GM12865 (cell line): ENCODE measurements around the gene PLPP3.

Experiments
- DNase-seq: peaks from one replicate; pipeline ENCODE4 v3.0.0; 2010; ENCODE audit warnings: low read depth
- H3K4me3 ChIP-seq: 2 replicates; pipeline ENCODE4 v1.5.1; 2011; ENCODE audit warnings: mild to moderate bottlenecking, low read depth, low read length, control low read depth
- CTCF ChIP-seq: IDR thresholded peaks from 2 replicates; pipeline ENCODE4 v1.5.1; 2011; ENCODE audit warnings: low read length, control low read depth, low read depth, inconsistent platforms; ENCODE audit not compliant: insufficient read depth; ENCODE audit errors: missing control alignments

Gene PLPP3

GRCh38 chr1:56524263-56524662 lies 55.1 kb downstream of the PLPP3 start:
- no peak for TF ChIP-seq CTCF
- H3K4me3 ChIP-seq = no peak overlapping the region
- DNase-seq = peak; percentile 48

- no peak overlapping the region for H3K4me3 ChIP-seq
- no peak for TF ChIP-seq CTCF
- DNase-seq = no peak
Observed at GRCh38 chr1:56522680-56523079, 56.7 kb downstream of the PLPP3 start.

GRCh38 chr1:56520016-56520601 lies 59.3 kb downstream of the PLPP3 start:
- peak; percentile 28 for DNase-seq
- no peak overlapping the region for H3K4me3 ChIP-seq
- TF ChIP-seq CTCF = no peak

- DNase-seq = no peak
- no peak overlapping the region for H3K4me3 ChIP-seq
- no peak for TF ChIP-seq CTCF
Observed at GRCh38 chr1:56517404-56518130, 61.8 kb downstream of the PLPP3 start.

- DNase-seq = peak; percentile 79
- H3K4me3 ChIP-seq = no peak overlapping the region
- no peak for TF ChIP-seq CTCF
Observed at GRCh38 chr1:56516539-56517252, 62.7 kb downstream of the PLPP3 start.

- no peak overlapping the region for H3K4me3 ChIP-seq
- DNase-seq = no peak
- TF ChIP-seq CTCF = no peak
Observed at GRCh38 chr1:56515898-56516538, 63.3 kb downstream of the PLPP3 start.
